ENCODE data around the gene MRPL49. TPM values are rescaled to one million over a fixed set of nuclear protein-coding genes. Genes with fewer than 3 reads are reported as not detected.
A peak's percentile ranks its signal among the peaks of the same experiment; 100 is the strongest.

MRPL49 gene
- total RNA-seq, 6 experiments from 2014 or later, result 53.2 to 59.7 (median 56.9) TPM

- Mint-ChIP-seq H3K4me3 (peak overlapping the region; percentile 81; the same call in 1 of the 2 replicates), H3K27ac (peak overlapping the region; percentile 24; the same call in 1 of the 2 replicates), H3K4me1 (ENCODE audit: low read depth) (peaks cover 31% of the 10 kb centered on the region), H3K9me3 (no peaks in the 10 kb centered on the region), H3K27me3 (ENCODE audit: insufficient read depth) (peaks cover 2% of the 10 kb centered on the region; the same call in 1 of the 2 replicates), H3K36me3 (ENCODE audit: low read depth) (peaks cover 12% of the 10 kb centered on the region)
- TF ChIP-seq, protein P1, sequence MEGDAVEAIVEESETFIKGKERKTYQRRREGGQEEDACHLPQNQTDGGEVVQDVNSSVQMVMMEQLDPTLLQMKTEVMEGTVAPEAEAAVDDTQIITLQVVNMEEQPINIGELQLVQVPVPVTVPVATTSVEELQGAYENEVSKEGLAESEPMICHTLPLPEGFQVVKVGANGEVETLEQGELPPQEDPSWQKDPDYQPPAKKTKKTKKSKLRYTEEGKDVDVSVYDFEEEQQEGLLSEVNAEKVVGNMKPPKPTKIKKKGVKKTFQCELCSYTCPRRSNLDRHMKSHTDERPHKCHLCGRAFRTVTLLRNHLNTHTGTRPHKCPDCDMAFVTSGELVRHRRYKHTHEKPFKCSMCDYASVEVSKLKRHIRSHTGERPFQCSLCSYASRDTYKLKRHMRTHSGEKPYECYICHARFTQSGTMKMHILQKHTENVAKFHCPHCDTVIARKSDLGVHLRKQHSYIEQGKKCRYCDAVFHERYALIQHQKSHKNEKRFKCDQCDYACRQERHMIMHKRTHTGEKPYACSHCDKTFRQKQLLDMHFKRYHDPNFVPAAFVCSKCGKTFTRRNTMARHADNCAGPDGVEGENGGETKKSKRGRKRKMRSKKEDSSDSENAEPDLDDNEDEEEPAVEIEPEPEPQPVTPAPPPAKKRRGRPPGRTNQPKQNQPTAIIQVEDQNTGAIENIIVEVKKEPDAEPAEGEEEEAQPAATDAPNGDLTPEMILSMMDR (IDR thresholded peaks at IDR 0.05), result no peak
- no peak for DNase-seq
Observed at GRCh38 chr11:65113839-65114238, 8.3 kb upstream of the MRPL49 start.

DNA sequence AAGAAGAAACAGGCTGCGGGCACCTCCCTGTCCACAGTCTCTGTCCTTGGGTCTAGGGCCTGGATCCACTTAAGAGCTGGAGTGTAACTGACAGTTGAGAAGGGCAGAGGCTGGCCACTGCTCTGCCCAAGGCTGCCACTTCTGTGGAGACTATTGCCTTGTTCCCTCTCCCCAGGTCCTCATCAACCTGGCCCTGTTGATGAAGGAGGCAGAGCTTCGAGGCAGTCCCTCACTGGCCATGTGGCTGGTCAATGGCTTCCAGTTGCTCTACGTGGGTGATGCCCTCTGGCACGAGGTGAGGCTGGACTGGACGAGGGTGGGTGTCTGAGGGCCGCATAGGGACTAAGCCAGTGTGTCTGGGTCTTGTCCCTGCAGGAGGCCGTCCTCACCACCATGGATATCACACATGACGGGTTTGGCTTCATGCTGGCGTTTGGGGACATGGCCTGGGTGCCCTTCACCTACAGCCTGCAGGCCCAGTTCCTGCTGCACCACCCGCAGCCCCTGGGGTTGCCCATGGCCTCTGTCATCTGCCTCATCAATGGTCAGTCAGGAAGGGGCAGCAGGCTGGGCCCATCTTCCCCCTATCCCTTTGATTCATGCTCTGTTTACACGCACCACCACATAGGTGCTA is 7.5 kb upstream of the MRPL49 start:
- Mint-ChIP-seq H3K4me1 (ENCODE audit: low read depth) (peaks cover 31% of the 10 kb centered on the region), H3K9me3 (no peaks in the 10 kb centered on the region), H3K27ac (0 out of 2 replicates have a peak overlapping the region, but pooled peaks have one; percentile 24), H3K27me3 (ENCODE audit: insufficient read depth) (peaks cover 2% of the 10 kb centered on the region; the same call in 1 of the 2 replicates), H3K4me3 (no peak overlapping the region), H3K36me3 (ENCODE audit: low read depth) (peaks cover 13% of the 10 kb centered on the region)
- no peak for DNase-seq
- TF ChIP-seq, protein P1 (IDR thresholded peaks at IDR 0.05), result no peak

DNA sequence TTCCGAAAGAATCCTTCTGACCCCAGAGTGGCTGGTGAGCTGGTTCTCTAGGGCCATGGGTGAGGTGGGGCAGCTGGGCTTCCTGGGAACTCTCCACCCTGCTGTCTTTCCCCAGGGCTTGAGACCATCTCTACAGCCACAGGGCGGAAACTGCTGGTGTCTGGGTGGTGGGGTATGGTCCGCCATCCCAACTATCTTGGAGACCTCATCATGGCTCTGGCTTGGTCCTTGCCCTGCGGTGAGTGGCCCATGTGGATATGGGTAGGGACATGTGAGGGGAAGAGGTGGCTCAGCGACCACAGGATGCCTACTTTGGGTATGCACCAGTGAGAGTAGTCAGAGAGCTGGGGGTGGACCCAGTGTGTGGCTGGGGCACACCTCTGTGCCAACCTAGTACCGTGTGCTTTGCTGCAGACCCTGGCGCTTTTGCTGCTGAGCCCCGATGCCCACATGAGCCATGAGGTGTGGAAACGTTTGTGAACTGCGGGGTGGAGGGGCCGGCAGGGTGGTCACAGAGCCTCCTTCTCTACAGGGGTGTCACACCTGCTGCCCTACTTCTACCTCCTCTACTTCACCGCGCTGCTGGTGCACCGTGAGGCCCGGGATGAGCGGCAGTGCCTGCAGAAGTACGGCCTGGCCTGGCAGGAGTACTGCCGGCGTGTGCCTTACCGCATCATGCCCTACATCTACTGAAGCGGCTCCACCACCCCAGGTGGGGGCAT is 6.6 kb upstream of the MRPL49 start:
- peak overlapping the region; percentile 43 for H3K27ac Mint-ChIP-seq
- TF ChIP-seq, protein P1 (IDR thresholded peaks at IDR 0.05), result no peak
- H3K36me3 Mint-ChIP-seq (ENCODE audit: low read depth), result peaks cover 13% of the 10 kb centered on the region
- peaks cover 27% of the 10 kb centered on the region for H3K4me1 Mint-ChIP-seq (ENCODE audit: low read depth)
- H3K4me3 Mint-ChIP-seq, result peak overlapping the region; percentile 90
- peaks cover 2% of the 10 kb centered on the region; the same call in 1 of the 2 replicates for H3K27me3 Mint-ChIP-seq (ENCODE audit: insufficient read depth)
- DNase-seq, result no peak
- no peaks in the 10 kb centered on the region for H3K9me3 Mint-ChIP-seq

- Mint-ChIP-seq H3K4me1 (ENCODE audit: low read depth) (peaks cover 33% of the 10 kb centered on the region), H3K4me3 (peak overlapping the region; percentile 90), H3K27me3 (ENCODE audit: insufficient read depth) (peaks cover 2% of the 10 kb centered on the region; the same call in 1 of the 2 replicates), H3K36me3 (ENCODE audit: low read depth) (peaks cover 20% of the 10 kb centered on the region), H3K27ac (peak overlapping the region; percentile 78), H3K9me3 (no peaks in the 10 kb centered on the region)
- TF ChIP-seq, protein P1 (IDR thresholded peaks at IDR 0.05), result no peak
- peak; percentile 41 for DNase-seq
Observed at GRCh38 chr11:65116370-65117205, 5.5 kb upstream of the MRPL49 start.

Measured in HFFc6 (cell line).